Endometrial microvascular endothelial cells (primary cell): ENCODE measurements around the gene IMMT. TPM values are rescaled to one million over a fixed set of nuclear protein-coding genes. Genes with fewer than 3 reads are reported as not detected.

ENCODE experiments used
- in situ Hi-C: cut with HindIII; loops from 2 replicates; pipeline ENCODE4 v1.10.0; 2017; ENCODE audit warnings: low sequenced_read_pairs, low pct_unique_long_range_greater_than_20kb; ENCODE audit errors: inconsistent ontology term
- total RNA-seq: library from RNA; depleted of rRNA; stranded (reverse); fragments of >200 nt; gene quantifications from one replicate; pipeline ENCODE4 v1.2.3, GENCODE V29; 2015; ENCODE audit errors: inconsistent ontology term

Gene IMMT
- total RNA-seq, 1 donor from 2014 or later = 77.8 TPM

GRCh38 chr2:86160156-86160952 is 34.9 kb downstream of the IMMT start:
- in situ Hi-C loops = no loop called here

- in situ Hi-C loops = no loop called here
Measured at GRCh38 chr2:86158286-86158685, 37.0 kb downstream of the IMMT start.

- in situ Hi-C loops = no loop called here
Measured at GRCh38 chr2:86157009-86157556, 38.2 kb downstream of the IMMT start.

- in situ Hi-C loops = no loop called here
Measured at GRCh38 chr2:86150502-86150901, 44.8 kb downstream of the IMMT start.

GRCh38 chr2:86147793-86148192 is 47.5 kb downstream of the IMMT start:
- in situ Hi-C loops = no loop called here

GRCh38 chr2:86143926-86144685 is 51.2 kb downstream of the IMMT start:
- in situ Hi-C loops = no loop called here

GRCh38 chr2:86143307-86143706 is 52.0 kb downstream of the IMMT start:
- in situ Hi-C loops = no loop called here

- in situ Hi-C loops = no loop called here
Measured at GRCh38 chr2:86142436-86143257, 52.6 kb downstream of the IMMT start.

- in situ Hi-C loops = no loop called here
Measured at GRCh38 chr2:86140969-86141392, 54.3 kb downstream of the IMMT start.

GRCh38 chr2:86139981-86140380 is 55.3 kb downstream of the IMMT start:
- in situ Hi-C loops = no loop called here

GRCh38 chr2:86138736-86139625 is 56.3 kb downstream of the IMMT start:
- in situ Hi-C loops = no loop called here

- in situ Hi-C loops = no loop called here
Measured at GRCh38 chr2:86136141-86136540, 59.1 kb downstream of the IMMT start.

GRCh38 chr2:86135653-86136052 is 59.6 kb downstream of the IMMT start:
- in situ Hi-C loops = no loop called here

- in situ Hi-C loops = no loop called here
Measured at GRCh38 chr2:86134709-86135108, 60.6 kb downstream of the IMMT start.

GRCh38 chr2:86124683-86125082 is 70.6 kb downstream of the IMMT start:
- in situ Hi-C loops = no loop called here

GRCh38 chr2:86123328-86123925 is 71.8 kb downstream of the IMMT start:
- in situ Hi-C loops = no loop called here

- in situ Hi-C loops = no loop called here
Measured at GRCh38 chr2:86118130-86118529, 77.1 kb downstream of the IMMT start.

GRCh38 chr2:86107031-86107430 is 88.2 kb downstream of the IMMT start:
- in situ Hi-C loops = no loop called here
